Measurements from ENCODE around the gene RHBDF1.
A peak's percentile ranks its signal among the peaks of the same experiment; 100 is the strongest.

RHBDF1 gene

DNA sequence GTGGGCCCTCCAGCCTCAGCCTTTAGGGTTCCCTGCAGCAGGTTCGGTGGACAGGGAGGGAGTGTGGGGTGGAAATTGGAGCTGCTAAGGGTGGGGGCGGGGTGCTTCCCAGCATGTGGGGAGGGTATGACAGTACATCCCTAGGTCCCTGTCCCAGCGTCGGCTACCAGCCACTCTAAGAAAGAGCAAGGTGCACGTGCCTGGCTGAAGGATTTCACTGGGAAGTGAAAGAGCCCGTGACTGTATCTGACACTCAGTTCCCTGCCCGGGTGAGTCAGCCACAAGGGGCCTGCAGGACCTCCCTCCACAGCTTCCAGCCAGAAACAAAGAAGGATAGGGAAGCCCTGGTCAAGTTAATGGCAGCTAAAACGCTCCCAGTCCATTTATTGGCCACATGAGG lies 14.7 kb downstream of the RHBDF1 start:
- no peak overlapping the region for H3K4me3 ChIP-seq (ENCODE audit: low read depth, low read length)
- no peak for DNase-seq (ENCODE audit: low read depth)
- TF ChIP-seq, protein P1, sequence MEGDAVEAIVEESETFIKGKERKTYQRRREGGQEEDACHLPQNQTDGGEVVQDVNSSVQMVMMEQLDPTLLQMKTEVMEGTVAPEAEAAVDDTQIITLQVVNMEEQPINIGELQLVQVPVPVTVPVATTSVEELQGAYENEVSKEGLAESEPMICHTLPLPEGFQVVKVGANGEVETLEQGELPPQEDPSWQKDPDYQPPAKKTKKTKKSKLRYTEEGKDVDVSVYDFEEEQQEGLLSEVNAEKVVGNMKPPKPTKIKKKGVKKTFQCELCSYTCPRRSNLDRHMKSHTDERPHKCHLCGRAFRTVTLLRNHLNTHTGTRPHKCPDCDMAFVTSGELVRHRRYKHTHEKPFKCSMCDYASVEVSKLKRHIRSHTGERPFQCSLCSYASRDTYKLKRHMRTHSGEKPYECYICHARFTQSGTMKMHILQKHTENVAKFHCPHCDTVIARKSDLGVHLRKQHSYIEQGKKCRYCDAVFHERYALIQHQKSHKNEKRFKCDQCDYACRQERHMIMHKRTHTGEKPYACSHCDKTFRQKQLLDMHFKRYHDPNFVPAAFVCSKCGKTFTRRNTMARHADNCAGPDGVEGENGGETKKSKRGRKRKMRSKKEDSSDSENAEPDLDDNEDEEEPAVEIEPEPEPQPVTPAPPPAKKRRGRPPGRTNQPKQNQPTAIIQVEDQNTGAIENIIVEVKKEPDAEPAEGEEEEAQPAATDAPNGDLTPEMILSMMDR (conservative IDR thresholded peaks at IDR 0.05; ENCODE audit: low read depth, low read length), result no peak

DNA sequence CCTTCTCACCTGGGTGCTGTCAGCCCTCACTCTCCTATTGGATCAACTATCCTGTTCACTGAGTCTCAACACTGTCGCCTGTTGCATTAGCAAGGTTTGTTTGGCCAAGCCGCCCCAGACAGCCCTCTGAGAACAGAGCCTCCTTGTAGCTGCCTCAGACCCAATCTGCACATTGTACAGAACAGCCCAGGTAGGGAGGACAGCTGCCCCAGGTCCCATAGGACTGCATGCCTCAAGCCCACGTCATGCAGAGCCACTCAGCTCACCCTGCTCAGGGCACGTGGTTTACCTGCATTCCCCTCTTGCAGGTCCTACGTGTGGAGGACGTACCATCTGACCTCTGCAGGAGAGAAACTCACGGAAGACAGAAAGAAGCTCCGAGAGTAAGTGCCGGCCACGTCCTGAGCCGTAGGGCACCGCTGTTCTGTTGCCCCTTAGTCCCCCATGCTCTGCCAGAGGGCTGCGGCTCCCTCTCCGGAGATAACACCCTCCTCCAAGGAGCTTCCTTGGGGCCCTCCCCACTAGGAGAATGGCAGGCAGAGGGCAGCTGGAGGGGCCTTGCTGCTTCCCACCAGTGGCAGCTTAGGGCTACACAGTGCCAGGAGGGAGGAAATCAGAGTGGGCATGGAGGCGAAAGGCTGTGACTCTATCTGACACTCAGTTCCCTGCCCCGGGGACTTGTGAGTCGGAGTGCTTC lies 16.1 kb downstream of the RHBDF1 start:
- TF ChIP-seq, protein P1 (conservative IDR thresholded peaks at IDR 0.05; ENCODE audit: low read depth, low read length), result no peak
- H3K4me3 ChIP-seq (ENCODE audit: low read depth, low read length), result no peak overlapping the region
- DNase-seq (ENCODE audit: low read depth), result no peak

GRCh38 chr16:55571-56136 lies 16.8 kb downstream of the RHBDF1 start:
- TF ChIP-seq, protein P1 (conservative IDR thresholded peaks at IDR 0.05; ENCODE audit: low read depth, low read length), result no peak
- DNase-seq (ENCODE audit: low read depth), result no peak
- no peak overlapping the region for H3K4me3 ChIP-seq (ENCODE audit: low read depth, low read length)

DNA sequence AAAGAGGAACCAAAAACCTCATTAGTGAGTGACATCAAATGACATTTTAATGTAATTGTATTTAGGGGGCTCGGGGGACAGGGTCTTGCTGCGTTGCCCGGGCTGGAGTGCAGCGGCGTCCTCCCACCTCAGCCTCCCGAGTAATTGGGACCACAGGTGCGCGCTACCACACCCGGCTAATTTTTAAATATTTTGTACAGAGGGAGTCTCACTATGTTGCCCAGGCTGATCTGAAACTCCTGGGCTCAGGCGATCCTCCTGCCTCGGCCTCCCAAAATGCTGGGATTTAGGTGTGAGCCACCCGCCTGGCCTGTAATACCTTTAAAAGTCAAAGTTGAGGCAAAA lies 18.2 kb downstream of the RHBDF1 start:
- peak overlapping the region; percentile 89 for H3K4me3 ChIP-seq (ENCODE audit: low read depth, low read length)
- TF ChIP-seq, protein P1 (conservative IDR thresholded peaks at IDR 0.05; ENCODE audit: low read depth, low read length), result no peak
- no peak for DNase-seq (ENCODE audit: low read depth)

GRCh38 chr16:53346-54236 lies 18.8 kb downstream of the RHBDF1 start, which contains the start of the genes POLR3K and SNRNP25:
TSS of gene POLR3K (minus strand) at chr16:53608. CDS start at chr16:53586, 22 bp downstream.
TSS of gene SNRNP25 (plus strand) at chr16:53828. CDS start at chr16:54017, 189 bp downstream.
- TF ChIP-seq, protein P1 (conservative IDR thresholded peaks at IDR 0.05; ENCODE audit: low read depth, low read length), result no peak
- peak within 1 kb of the TSS; percentile 89 for H3K4me3 ChIP-seq (ENCODE audit: low read depth, low read length)
- peak; percentile 99 for DNase-seq (ENCODE audit: low read depth)

- no peak overlapping the region for H3K4me3 ChIP-seq (ENCODE audit: low read depth, low read length)
- TF ChIP-seq, protein P1 (conservative IDR thresholded peaks at IDR 0.05; ENCODE audit: low read depth, low read length), result no peak
- no peak for DNase-seq (ENCODE audit: low read depth)
Observed at GRCh38 chr16:50769-51591, 21.5 kb downstream of the RHBDF1 start.
